Adrenal gland (tissue), 12 donors: Measurements from ENCODE around the gene SERP2. TPM values are rescaled to one million over a fixed set of nuclear protein-coding genes. Genes with fewer than 3 reads are reported as not detected.

Experiments used
- DNase-seq, 7 donors: peaks; one replicate each; pipeline ENCODE4 v3.0.0-alpha.2; 2019 to 2020
- H3K27ac ChIP-seq, 5 donors: fragments of 200-600 bp; sonication (generic) in 4 of 5; 1 replicate in 3 of 5; 2 replicates in 2 of 5; pipeline versions ENCODE4 v1.5.1 to v1.8.0; 2016 to 2020; ENCODE audit warnings: mild to moderate bottlenecking in 1 of 5
- H3K27me3 ChIP-seq: fragments of 200-600 bp; 2 replicates; pipeline ENCODE4 v1.8.0; 2021
- H3K36me3 ChIP-seq, 2 donors: fragments of 200-600 bp; replicated peaks in 1 of 2; 1 replicate in 1 of 2; 2 replicates in 1 of 2; pipeline versions ENCODE4 v1.5.1 to v1.8.0; 2018 to 2022
- H3K4me1 ChIP-seq, 2 donors: fragments of 200-600 bp; replicated peaks in 1 of 2; 1 replicate in 1 of 2; 2 replicates in 1 of 2; pipeline versions ENCODE4 v1.5.1 to v1.8.0; 2018 to 2021
- H3K4me3 ChIP-seq, 4 donors: fragments of 200-600 bp; sonication (generic) in 3 of 4; one replicate each; pipeline ENCODE4 v1.5.1; 2016 to 2018
- H3K9me3 ChIP-seq, 3 donors: fragments of 200-600 bp; sonication (generic) in 1 of 3; replicated peaks in 1 of 3; 1 replicate in 2 of 3; 2 replicates in 1 of 3; pipeline versions ENCODE4 v1.5.1 to v1.8.0; 2016 to 2021
- CTCF ChIP-seq, 6 experiments: fragments of 450-650 bp in 4 of 6; fragments of 200-600 bp in 2 of 6; sonication (generic) in 1 of 6; IDR thresholded peaks; 1 replicate in 5 of 6; 2 replicates in 1 of 6; pipeline versions ENCODE4 v1.5.1 to v1.8.0; 2016 to 2021; ENCODE audit warnings: antibody characterized with exemption in 6 of 6, mild to moderate bottlenecking in 2 of 6, moderate library complexity in 1 of 6
- POLR2A ChIP-seq, 2 donors: fragments of 450-650 bp; IDR thresholded peaks; one replicate each; pipeline ENCODE4 v1.6.1; 2017; ENCODE audit warnings: antibody characterized with exemption in 2 of 2, mild to moderate bottlenecking in 2 of 2, moderate library complexity in 1 of 2
- whole genome bisulfite sequencing, 4 donors: extraction: QIAGEN DNeasy Blood & Tissue Kit in 2 of 4; methylation state at CpG; one replicate each; pipeline versions ENCODE4 v1.1.5 to v1.1.7; 2013 to 2017; 5-methylcytosine and 5-hydroxymethylcytosine counted together
- intact Hi-C, 2 donors: fragments of 100-400 bp; cut with DNase I; formaldehyde crosslinking; loops; one replicate each; pipeline versions ENCODE4 v1.14.1 to v1.15.0; 2022 to 2023
- polyA plus RNA-seq, 3 donors: library from polyadenylated mRNA; stranded (reverse); fragments of 200-250 nt in 2 of 3; fragments of 350-450 nt in 1 of 3; fragmentation: Illumina TruSeq in 1 of 3; extraction: RNeasy Lipid Tissue Mini Kit (QIAGEN cat#74804) in 1 of 3; gene quantifications; one replicate each; pipeline ENCODE4 v1.2.3, GENCODE V29; 2013 to 2014
- total RNA-seq, 9 donors: library from RNA; depleted of rRNA in 4 of 9; stranded (reverse); fragments of >200 nt in 4 of 9; fragments of 120-200 nt in 1 of 9; fragmentation: NEBNext Ultra II Directional in 1 of 9; extraction: Animal tissue kit (Norgen Biotek cat#: 25700) in 1 of 9; gene quantifications; one replicate each; pipeline versions ENCODE4 v1.1.0 to v1.2.4, GENCODE V29; 2013 to 2023
- donor health status: healthy with polysubstance abuse.
- donor health status: Bipolar disorder and iron deficiency.
- donor health status: DM: yes; HTN: yes; CAD: no.
- donor health status: DM: no; HTN: no; CAD: no.
- donor health status: DM: no; HTN: no; CAD: no.
- donor health status: DM: yes; HTN: yes; CAD: no.

Gene SERP2
- total and polyA plus RNA-seq, 12 donors: 2.6 to 11.3 (median 4.5) TPM

GRCh38 chr13:44417446-44417845 lies 43.8 kb downstream of the SERP2 start:
- Histone ChIP-seq H3K4me3 (no peak overlapping the region), H3K4me1 (peaks cover 0 to 6% of the 10 kb centered on the region in 2 donors), H3K9me3 (no peaks in the 10 kb centered on the region), H3K27me3 (no peaks in the 10 kb centered on the region), H3K36me3 (no peaks in the 10 kb centered on the region), H3K27ac (no peak overlapping the region)
- intact Hi-C loops: no loop called here
- DNase-seq: no peak
- TF ChIP-seq CTCF (IDR thresholded peaks at IDR 0.05) (no peak), POLR2A (IDR thresholded peaks at IDR 0.05) (no peak)
- 77 to 89% (median 85%) methylated on average over 5 to 8 of the region's 8 CpGs for WGBS, 4 donors

DNA sequence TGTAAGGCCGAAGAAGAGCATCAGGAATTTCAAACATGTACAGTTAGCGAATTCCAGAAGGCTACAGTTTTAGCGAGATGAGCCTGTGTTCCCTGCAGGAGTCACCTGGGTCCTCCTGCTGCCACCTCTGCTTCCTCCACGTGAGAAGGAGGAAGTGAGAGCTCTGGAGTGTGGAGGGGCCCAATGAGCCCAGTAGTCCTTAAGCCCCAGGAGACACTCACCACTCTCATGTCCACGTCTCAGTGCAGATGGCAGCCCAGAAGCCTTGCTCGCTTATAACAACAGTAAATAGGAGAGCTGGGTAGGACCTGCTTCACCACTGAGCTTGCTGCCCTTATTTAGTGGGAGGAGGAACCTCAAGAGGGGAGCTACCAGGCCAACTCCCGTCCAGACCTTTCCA lies 44.3 kb downstream of the SERP2 start:
- Histone ChIP-seq H3K9me3 (no peaks in the 10 kb centered on the region), H3K27me3 (no peaks in the 10 kb centered on the region), H3K4me1 (peaks cover 0 to 6% of the 10 kb centered on the region in 2 donors), H3K4me3 (no peak overlapping the region), H3K27ac (no peak overlapping the region), H3K36me3 (no peaks in the 10 kb centered on the region)
- 82 to 84% (median 84%) methylated on average over 5 to 7 of the region's 7 CpGs for WGBS, 4 donors
- intact Hi-C loops: no loop called here
- TF ChIP-seq CTCF (IDR thresholded peaks at IDR 0.05): no peak
- TF ChIP-seq POLR2A (IDR thresholded peaks at IDR 0.05): no peak
- peak in 1 of 7 donors; percentile 38 for DNase-seq

DNA sequence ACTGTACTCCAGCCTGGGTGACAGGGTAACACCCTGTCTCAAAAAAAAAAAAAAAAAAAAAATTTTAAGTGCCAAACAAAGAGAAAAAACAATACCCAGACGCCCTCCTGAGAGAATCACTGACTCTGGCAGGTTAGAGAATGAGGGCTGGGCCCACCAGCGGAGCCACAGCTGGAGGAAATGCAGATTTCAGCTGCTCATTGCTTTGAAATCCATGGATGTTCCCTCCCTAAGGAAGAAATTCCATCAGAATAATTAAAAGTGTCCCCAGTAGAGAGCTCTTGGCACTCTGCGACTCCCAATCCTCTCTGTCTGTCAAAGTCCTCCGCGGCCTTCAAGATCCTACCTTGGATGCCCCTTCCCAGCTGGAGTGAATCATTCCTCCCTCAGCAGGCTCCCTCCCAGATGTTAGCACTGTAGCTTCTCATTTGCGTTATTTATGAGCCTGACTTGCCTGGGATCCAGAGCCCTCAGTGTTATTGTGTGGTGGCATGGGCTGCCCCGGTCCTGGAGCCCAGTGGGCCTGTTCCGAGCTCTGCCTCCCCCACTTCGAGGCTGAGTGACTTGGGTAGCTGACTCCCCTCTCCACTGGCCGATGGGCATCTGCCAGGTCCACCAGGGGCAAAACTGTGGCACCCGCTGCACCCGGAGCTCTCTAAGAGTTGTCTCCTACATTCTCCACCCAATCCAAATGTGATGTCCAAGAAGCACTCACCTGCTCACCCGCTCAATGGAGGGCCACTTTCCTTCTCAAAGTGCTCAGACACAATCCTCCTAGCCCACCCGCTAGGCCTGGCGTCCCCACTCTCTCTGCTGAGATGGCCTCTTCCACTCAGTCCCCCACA lies 47.0 kb downstream of the SERP2 start:
- WGBS, 4 donors: 68 to 79% (median 71%) methylated on average over 15 of the region's 15 CpGs
- Histone ChIP-seq H3K27ac (no peak overlapping the region), H3K27me3 (no peaks in the 10 kb centered on the region), H3K36me3 (no peaks in the 10 kb centered on the region), H3K4me1 (peaks cover 0 to 6% of the 10 kb centered on the region in 2 donors), H3K4me3 (no peak overlapping the region), H3K9me3 (no peaks in the 10 kb centered on the region)
- no peak for TF ChIP-seq POLR2A (IDR thresholded peaks at IDR 0.05)
- no peak for TF ChIP-seq CTCF (IDR thresholded peaks at IDR 0.05)
- peak in 5 of 7 donors; percentile 37 to 67 (median 60) for DNase-seq
- intact Hi-C loops: no loop called here

DNA sequence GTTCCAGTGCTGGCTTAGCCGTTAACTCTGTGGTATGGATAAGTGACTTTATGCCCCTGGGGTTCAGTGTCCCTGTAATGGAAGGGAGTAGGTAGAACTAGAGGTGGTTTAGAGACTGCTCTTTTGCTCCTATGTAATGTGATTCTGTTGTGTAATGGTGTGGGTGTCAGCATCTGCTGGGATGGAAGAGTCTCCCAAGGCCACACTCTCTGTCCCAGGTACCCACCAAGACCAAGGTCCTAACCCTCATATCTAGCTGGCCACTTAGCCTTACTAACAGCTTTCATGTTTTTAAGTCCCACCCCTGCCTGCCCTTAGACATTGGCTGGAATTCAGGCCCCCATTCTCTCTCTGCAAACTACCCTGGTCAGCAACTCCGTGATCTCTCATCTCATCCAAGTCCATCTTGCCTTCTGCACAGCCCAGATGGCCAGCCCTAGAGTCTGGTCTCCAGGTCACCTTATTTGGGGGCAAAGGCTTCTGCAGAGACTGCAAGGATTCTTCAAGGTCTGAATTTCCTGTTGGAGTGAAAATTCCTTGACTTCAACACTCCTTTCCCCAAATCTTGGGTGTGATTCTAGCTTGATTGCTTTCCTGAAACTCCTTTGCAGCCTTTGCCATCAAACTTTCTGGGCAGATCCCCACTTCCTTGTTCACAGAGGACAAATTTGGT lies 48.4 kb downstream of the SERP2 start:
- WGBS, 4 donors: 89 to 100% (median 97%) methylated on average over 2 of the region's 2 CpGs
- intact Hi-C loops: no loop called here

More for the DNA sequence above, 48.4 kb downstream of the SERP2 start:
- Histone ChIP-seq H3K4me3 (no peak overlapping the region), H3K9me3 (no peaks in the 10 kb centered on the region), H3K27me3 (no peaks in the 10 kb centered on the region), H3K36me3 (no peaks in the 10 kb centered on the region), H3K4me1 (peaks cover 0 to 6% of the 10 kb centered on the region in 2 donors), H3K27ac (no peak overlapping the region)
- TF ChIP-seq CTCF (IDR thresholded peaks at IDR 0.05) (no peak), POLR2A (IDR thresholded peaks at IDR 0.05) (no peak)
- peak in 2 of 7 donors; percentile 6 to 15 for DNase-seq
